WI38 (cell line): ENCODE results near the gene LMX1B.
"Not testable (repeated sequence)": the region's sequence is repeated elsewhere in the genome, so short reads cannot be mapped to it uniquely, and the experiment has no call there.

Experiments used
- H3K4me3 ChIP-seq: 2 replicates; pipeline ENCODE4 v1.5.1; 2011; ENCODE audit warnings: low read depth, mild to moderate bottlenecking, control low read depth, low read length
- CTCF ChIP-seq: IDR thresholded peaks from 2 replicates; pipeline ENCODE4 v1.5.1; 2012; ENCODE audit warnings: low read depth, mild to moderate bottlenecking, control low read depth, low read length

Gene LMX1B

DNA sequence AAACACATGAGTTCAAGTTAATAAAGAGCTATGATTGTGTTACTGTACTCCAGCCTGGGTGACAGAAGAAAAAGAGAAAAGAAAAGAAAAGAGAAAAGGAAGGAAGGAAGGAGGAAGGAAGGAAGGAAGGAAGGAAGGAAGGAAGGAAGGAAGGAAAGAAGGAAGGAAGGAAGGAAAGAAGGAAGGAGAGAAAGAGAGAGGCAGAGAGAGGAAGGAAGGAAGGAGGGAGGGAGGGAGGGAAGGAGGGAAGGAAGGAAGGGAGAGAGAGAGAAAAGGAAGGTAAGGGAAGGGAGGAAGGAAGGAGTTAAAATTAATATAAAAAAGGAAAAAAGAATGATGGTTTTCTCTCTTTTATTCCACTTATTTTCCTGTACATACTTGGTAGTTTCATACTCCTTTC lies 101.7 kb downstream of the LMX1B start:
- H3K4me3 ChIP-seq, result no peak overlapping the region
- TF ChIP-seq CTCF, result no peak

DNA sequence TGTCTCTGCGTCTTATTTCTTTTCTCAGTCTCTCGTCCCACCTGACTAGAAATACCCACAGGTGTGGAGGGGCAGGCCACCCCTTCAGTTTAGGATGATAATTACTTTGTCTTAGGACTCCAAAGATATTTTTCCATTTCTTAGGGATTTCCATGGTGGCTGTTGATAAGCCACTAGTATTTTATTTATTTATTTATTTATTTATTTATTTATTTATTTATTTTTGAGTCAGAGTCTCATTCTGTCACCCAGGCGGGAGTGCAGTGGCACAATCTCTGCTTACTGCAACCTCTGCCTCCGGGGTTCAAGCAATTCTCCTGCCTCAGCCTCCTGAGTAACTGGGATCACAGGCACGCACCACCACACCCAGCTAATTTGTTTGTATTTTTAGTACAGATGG lies 103.7 kb downstream of the LMX1B start:
- H3K4me3 ChIP-seq, result not testable (repeated sequence)

- TF ChIP-seq CTCF, result no peak
- H3K4me3 ChIP-seq, result no peak overlapping the region
Observed at GRCh38 chr9:126719618-126720031, 105.9 kb downstream of the LMX1B start.

- H3K4me3 ChIP-seq, result no peak overlapping the region
- no peak for TF ChIP-seq CTCF
Observed at GRCh38 chr9:126720036-126720435, 106.3 kb downstream of the LMX1B start.

DNA sequence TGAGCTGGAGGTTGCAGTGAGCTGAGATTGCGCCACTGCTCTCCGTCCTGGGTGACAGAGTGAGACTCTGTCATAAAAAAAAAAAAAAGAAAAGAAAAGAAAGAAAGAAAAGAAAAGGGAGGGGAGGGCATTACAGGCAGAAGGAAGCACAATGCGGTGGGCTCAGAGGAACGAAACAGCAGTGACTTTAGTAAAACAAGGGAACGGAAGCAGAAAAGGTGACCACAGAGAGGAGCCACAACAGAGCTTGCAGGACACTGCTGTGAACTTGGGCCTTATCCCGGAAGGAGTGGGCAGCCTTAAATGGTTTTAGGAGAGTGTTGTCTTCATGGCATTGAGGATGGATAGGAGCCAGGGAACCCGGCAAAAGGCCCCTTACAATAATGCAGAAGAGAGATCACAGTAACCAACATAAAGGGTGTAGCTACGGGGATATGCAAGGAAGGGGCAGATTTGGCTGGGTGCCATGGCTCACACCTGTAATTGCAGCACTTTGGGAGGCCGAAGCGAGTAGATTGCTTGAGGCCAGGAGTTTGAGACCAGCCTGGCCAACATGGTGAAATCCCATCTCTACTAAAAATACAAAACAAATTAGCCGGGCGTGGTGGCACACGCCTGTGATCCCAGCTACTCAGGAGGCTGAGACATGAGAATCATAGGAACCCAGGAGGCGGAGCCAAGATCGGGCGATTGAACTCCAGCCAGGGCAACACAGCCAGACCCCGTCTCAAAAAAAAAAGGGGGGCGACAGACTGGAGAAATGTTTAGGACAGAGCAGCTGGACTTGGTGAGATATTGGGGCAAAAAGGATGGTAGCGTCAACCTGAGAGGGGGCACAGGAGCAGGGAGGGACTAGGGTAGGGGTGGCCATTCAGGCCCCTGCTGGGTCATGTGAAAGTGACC lies 107.2 kb downstream of the LMX1B start:
- TF ChIP-seq CTCF, result no peak

DNA sequence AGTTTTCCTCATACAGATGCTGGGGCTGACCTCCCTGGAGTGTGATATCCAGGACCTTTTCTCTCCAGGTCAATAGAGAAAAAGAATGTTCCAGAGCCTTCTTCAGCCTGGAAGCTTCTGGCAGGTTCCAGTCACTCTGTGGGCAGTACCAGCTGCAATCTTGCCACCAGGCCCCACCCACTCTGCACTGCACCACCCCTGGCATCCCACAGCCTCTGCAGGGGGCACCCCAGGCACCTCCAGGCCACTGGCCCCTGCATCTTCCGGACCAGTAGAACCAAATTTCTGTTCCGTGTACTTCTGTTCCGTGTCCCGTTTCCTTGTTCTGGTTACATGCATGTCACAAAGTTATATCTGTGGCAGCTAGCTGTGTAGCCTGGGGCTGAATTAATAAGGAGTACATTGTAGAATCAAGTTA lies 107.8 kb downstream of the LMX1B start:
- no peak for TF ChIP-seq CTCF
- no peak overlapping the region for H3K4me3 ChIP-seq

More for the DNA sequence above, 107.2 kb downstream of the LMX1B start:
- no peak overlapping the region for H3K4me3 ChIP-seq

DNA sequence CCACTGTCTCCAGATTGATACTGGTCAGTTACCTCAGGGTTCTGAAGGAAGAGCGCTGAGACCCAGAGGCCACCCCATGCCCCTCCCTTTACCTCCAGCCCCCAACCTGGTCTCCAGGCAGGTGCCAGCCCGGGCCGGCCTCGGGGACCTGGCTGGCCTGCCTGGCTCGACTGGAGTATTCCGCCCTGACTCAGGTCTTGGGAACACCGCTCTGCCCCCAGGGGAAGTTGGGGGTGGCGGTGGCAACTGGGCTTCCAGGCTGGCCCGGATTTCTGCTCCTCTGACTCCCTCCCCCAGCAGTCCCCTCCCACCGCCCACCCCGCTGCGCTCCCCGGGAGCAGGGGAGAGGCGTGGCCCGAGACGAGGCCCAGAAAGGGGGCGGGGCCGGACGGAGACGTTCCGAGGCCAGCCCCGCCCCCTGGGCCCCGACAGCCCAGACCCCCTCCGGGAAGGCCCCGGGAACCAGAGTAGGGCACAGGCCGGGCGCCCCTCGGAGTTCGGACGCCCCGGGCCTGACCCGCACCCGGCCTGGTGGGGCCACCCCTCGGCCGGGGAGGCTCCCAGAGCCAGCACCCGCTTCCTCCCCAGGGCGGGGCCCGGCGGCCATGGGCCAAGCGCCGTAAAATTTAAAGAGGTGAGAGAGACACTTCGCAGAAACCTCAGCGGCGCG lies 108.7 kb downstream of the LMX1B start:
- peak overlapping the region; percentile 54 for H3K4me3 ChIP-seq
- no peak for TF ChIP-seq CTCF
